GM23338 (cell line): Measurements from ENCODE around the gene FOXA2. TPM values are rescaled to one million over a fixed set of nuclear protein-coding genes. Genes with fewer than 3 reads are reported as not detected.

Experiments
- ATAC-seq: fragments of 200-7000 bp; cut with Tn5 transposase; 3 replicates; pipeline ENCODE4 v1.9.1; 2020
- DNase-seq: peaks from one replicate; pipeline ENCODE4 v3.0.0-alpha.2; 2015; ENCODE audit warnings: low spot score
- H2AFZ ChIP-seq: fragments of 200-600 bp; sonication (generic); 2 replicates; pipeline ENCODE4 v1.8.0; 2016; ENCODE audit warnings: antibody characterized with exemption, mild to moderate bottlenecking, moderate library complexity
- H3F3A ChIP-seq: fragments of 200-600 bp; sonication (generic); replicated peaks from 2 replicates; pipeline ENCODE4 v1.8.0; 2017; ENCODE audit warnings: antibody characterized with exemption, mixed run types, low read depth
- H3K27ac ChIP-seq: fragments of 200-600 bp; sonication (generic); 2 replicates; pipeline ENCODE4 v1.6.1; 2016; ENCODE audit warnings: low read depth
- H3K27me3 ChIP-seq: fragments of 200-600 bp; sonication (generic); 2 replicates; pipeline ENCODE4 v1.8.0; 2016; ENCODE audit warnings: mild to moderate bottlenecking, mixed run types, moderate library complexity; ENCODE audit not compliant: insufficient read depth
- H3K36me3 ChIP-seq: fragments of 200-600 bp; sonication (generic); 2 replicates; pipeline ENCODE4 v1.8.0; 2016; ENCODE audit warnings: mild to moderate bottlenecking; ENCODE audit not compliant: insufficient read depth
- H3K4me1 ChIP-seq: fragments of 200-600 bp; sonication (generic); 2 replicates; pipeline ENCODE4 v1.8.0; 2016; ENCODE audit warnings: mild to moderate bottlenecking, moderate library complexity; ENCODE audit not compliant: insufficient read depth
- H3K4me2 ChIP-seq: fragments of 200-600 bp; sonication (generic); 2 replicates; pipeline ENCODE4 v1.7.1; 2017; ENCODE audit warnings: mixed run types
- H3K4me3 ChIP-seq: fragments of 200-600 bp; sonication (generic); 2 replicates; pipeline ENCODE4 v1.6.1; 2016; ENCODE audit warnings: mixed run types
- H3K79me2 ChIP-seq: fragments of 200-600 bp; sonication (generic); replicated peaks from 2 replicates; pipeline ENCODE4 v1.8.0; 2017; ENCODE audit warnings: mild to moderate bottlenecking; ENCODE audit not compliant: insufficient read depth
- H3K9me2 ChIP-seq: fragments of 200-600 bp; sonication (generic); 2 replicates; pipeline ENCODE4 v1.8.0; 2017; ENCODE audit not compliant: insufficient read depth
- H4K20me1 ChIP-seq: fragments of 200-600 bp; sonication (generic); replicated peaks from 2 replicates; pipeline ENCODE4 v1.8.0; 2017; ENCODE audit warnings: mild to moderate bottlenecking; ENCODE audit not compliant: insufficient read depth
- H3K27ac Mint-ChIP-seq: 2 replicates; pipeline ENCODE4 v1.8.0; 2020; ENCODE audit warnings: inconsistent platforms, mild to moderate bottlenecking, moderate library complexity, mixed read lengths
- H3K27me3 Mint-ChIP-seq: 3 replicates; pipeline ENCODE4 v1.8.0; 2022; ENCODE audit warnings: low read depth, mild to moderate bottlenecking, moderate library complexity, mixed read lengths, inconsistent platforms; ENCODE audit not compliant: insufficient read depth, poor library complexity
- H3K36me3 Mint-ChIP-seq: 3 replicates; pipeline ENCODE4 v1.8.0; 2021; ENCODE audit warnings: low read depth, mild to moderate bottlenecking, inconsistent platforms, moderate library complexity, mixed read lengths
- H3K4me1 Mint-ChIP-seq: 3 replicates; pipeline ENCODE4 v1.8.0; 2020; ENCODE audit warnings: mild to moderate bottlenecking, inconsistent platforms, mixed read lengths
- H3K4me3 Mint-ChIP-seq: 3 replicates; pipeline ENCODE4 v1.8.0; 2021; ENCODE audit warnings: moderate library complexity, mild to moderate bottlenecking, inconsistent platforms, mixed read lengths
- H3K9me3 Mint-ChIP-seq: 3 replicates; pipeline ENCODE4 v1.8.0; 2020; ENCODE audit warnings: moderate library complexity, mild to moderate bottlenecking, inconsistent platforms, mixed read lengths
- CREB1 ChIP-seq: fragments of 250-450 bp; sonication (Bioruptor Pico); IDR thresholded peaks from 2 replicates; pipeline ENCODE4 v1.5.0; 2020; ENCODE audit warnings: low read depth, mild to moderate bottlenecking, moderate library complexity
- EZH2 ChIP-seq: fragments of 200-600 bp; sonication (generic); IDR thresholded peaks from one replicate; pipeline ENCODE4 v1.8.0; 2017; ENCODE audit warnings: antibody characterized with exemption, mild to moderate bottlenecking, low read depth; ENCODE audit not compliant: unreplicated experiment
- EZH2phosphoT487 ChIP-seq: fragments of 200-600 bp; sonication (generic); IDR thresholded peaks from one replicate; pipeline ENCODE4 v1.8.1; 2018; ENCODE audit warnings: antibody characterized with exemption; ENCODE audit not compliant: unreplicated experiment
- JUNB ChIP-seq: IDR thresholded peaks from one replicate; pipeline ENCODE4 v1.6.1; 2016; ENCODE audit warnings: antibody characterized with exemption; ENCODE audit not compliant: unreplicated experiment
- ZNF114 ChIP-seq: fragments of 250-450 bp; sonication (Bioruptor Pico); IDR thresholded peaks from 2 replicates; pipeline ENCODE4 v1.5.0; 2020; ENCODE audit warnings: mild to moderate bottlenecking, moderate library complexity
- polyA plus RNA-seq: library from polyadenylated mRNA; unstranded; fragments of >200 nt; fragmentation: Nextera tagmentation; extraction: Ambion mirVana; gene quantifications from 2 replicates; pipeline ENCODE4 v1.2.1, GENCODE V29; 2016
- total RNA-seq: library from RNA; depleted of rRNA; stranded (reverse); fragments of >200 nt; shearing (Covaris generic); gene quantifications from 2 replicates; pipeline ENCODE4 v1.2.3, GENCODE V29; 2014
- TF ChIP-seq, protein P1 (sequence below): IDR thresholded peaks from one replicate; pipeline ENCODE4 v1.6.1; 2018; ENCODE audit warnings: antibody characterized with exemption; ENCODE audit not compliant: unreplicated experiment
- TF ChIP-seq, protein P2 (sequence below), 2 experiments: fragments of 200-600 bp in 1 of 2; sonication (generic) in 1 of 2; conservative IDR thresholded peaks; 2 replicates each; pipeline versions ENCODE4 v1.5.1 to v1.6.1; 2016 to 2017; ENCODE audit warnings: antibody characterized with exemption in 2 of 2, low read depth in 2 of 2, mild to moderate bottlenecking in 2 of 2, moderate library complexity in 1 of 2
- TF ChIP-seq, protein P3 (sequence below): IDR thresholded peaks from 2 replicates; pipeline ENCODE4 v1.6.1; 2016; ENCODE audit warnings: antibody characterized with exemption

FOXA2 gene
- total and polyA plus RNA-seq, 2 experiments from 2014 or later: not detected

DNA sequence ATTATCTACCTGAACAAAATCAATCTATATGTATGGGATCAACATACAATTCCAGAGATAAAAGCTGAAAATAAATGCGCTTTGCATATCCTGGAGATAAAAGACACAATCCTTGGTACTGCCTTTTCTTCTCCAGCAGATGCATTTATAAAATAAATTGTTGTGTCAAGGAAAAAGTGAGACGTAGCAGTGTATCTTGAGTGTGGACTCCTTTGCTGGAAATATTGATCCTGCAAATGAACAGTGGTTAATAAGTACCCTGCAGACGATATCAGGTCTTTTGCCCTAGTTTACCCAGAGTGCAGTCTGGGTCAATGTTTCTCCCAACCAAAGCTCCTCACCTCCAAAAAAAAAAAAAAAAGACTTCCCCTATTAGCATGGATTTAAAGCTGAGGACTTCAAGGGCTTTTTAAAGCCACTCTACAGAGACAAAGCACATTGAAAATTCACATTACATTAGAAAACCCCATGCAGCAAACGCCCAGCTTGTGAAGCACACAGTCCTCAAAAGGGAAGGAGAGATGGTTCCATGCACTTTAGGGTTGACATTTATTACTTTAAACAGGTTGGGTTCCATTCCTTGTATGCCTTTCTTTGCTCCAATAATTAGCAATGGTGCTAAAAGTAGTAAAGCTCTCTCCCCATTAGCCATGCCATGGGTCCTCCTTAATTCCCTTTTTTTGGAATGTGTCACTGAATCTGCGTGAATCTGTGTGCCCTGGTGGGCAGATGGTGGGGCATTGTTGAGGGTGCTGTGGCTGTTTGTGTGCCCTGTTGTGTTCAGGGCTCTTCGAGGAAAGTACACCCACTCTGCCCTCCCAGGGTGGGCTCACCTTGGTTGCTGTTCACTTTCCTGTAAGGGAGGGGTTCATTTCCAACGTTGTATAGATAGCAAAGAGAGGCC, 21.1 kb downstream of the FOXA2 start:
- no peak overlapping the region for H3K27ac Mint-ChIP-seq
- H3K27me3 Mint-ChIP-seq: peaks cover 100% of the 10 kb centered on the region
- H3K9me2 ChIP-seq: no peaks in the 10 kb centered on the region
- DNase-seq (no peak), ATAC-seq (peak; percentile 9; the same call in 1 of the 3 replicates)
- H3K4me1 Mint-ChIP-seq: peaks cover 76% of the 10 kb centered on the region
- H3K9me3 Mint-ChIP-seq: no peaks in the 10 kb centered on the region
- TF ChIP-seq ZNF114 (CRISPR knock-in tag): no peak
- peak; percentile 47 for TF ChIP-seq EZH2
- H3F3A ChIP-seq: peaks cover 24% of the 10 kb centered on the region; the same call in 1 of the 2 replicates
- H3K27me3 ChIP-seq: peaks cover 100% of the 10 kb centered on the region
- H3K27ac ChIP-seq: no peak overlapping the region
- no peaks in the 10 kb centered on the region for H3K36me3 ChIP-seq
- H3K4me3 ChIP-seq: no peak overlapping the region
- no peaks in the 10 kb centered on the region for H3K36me3 Mint-ChIP-seq
- no peaks in the 10 kb centered on the region for H3K79me2 ChIP-seq
- H3K4me3 Mint-ChIP-seq: no peak overlapping the region
- H3K4me2 ChIP-seq: peak overlapping the region; percentile 52
- H4K20me1 ChIP-seq: peaks cover 40% of the 10 kb centered on the region
- H2AFZ ChIP-seq: no peak overlapping the region
- H3K4me1 ChIP-seq: peaks cover 99% of the 10 kb centered on the region

DNA sequence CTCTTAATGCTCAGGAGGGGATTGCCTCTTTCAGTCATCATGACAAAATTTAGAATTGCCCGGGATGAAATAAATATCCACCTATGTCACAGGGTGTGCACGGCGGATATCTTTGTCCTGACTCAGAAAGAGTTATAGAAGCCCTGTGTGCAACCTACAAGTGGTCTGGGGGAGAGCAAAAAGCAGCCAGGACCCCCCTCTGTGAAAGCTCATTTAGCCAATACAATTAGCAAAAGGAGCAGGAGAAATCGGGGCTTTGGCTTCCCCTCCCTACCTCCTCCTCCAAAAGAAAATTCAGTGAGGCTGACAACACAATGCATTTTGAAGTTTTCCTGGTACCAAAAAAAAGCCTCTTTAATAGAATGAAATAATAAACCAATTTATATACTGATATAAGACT, 21.8 kb downstream of the FOXA2 start:
- no peak for DNase-seq
- Mint-ChIP-seq H3K9me3 (no peaks in the 10 kb centered on the region), H3K27me3 (peaks cover 100% of the 10 kb centered on the region), H3K36me3 (no peaks in the 10 kb centered on the region), H3K4me1 (peaks cover 78% of the 10 kb centered on the region), H3K27ac (no peak overlapping the region), H3K4me3 (no peak overlapping the region)
- no peaks in the 10 kb centered on the region for H3K36me3 ChIP-seq
- H3F3A ChIP-seq: peaks cover 20% of the 10 kb centered on the region; the same call in 1 of the 2 replicates
- H2AFZ ChIP-seq: no peak overlapping the region
- peaks cover 44% of the 10 kb centered on the region for H4K20me1 ChIP-seq
- H3K9me2 ChIP-seq: no peaks in the 10 kb centered on the region
- peaks cover 100% of the 10 kb centered on the region for H3K27me3 ChIP-seq
- no peak overlapping the region for H3K4me3 ChIP-seq
- 0 out of 3 replicates have a peak, but pooled peaks have one; percentile 7 for ATAC-seq
- TF ChIP-seq, protein P1, sequence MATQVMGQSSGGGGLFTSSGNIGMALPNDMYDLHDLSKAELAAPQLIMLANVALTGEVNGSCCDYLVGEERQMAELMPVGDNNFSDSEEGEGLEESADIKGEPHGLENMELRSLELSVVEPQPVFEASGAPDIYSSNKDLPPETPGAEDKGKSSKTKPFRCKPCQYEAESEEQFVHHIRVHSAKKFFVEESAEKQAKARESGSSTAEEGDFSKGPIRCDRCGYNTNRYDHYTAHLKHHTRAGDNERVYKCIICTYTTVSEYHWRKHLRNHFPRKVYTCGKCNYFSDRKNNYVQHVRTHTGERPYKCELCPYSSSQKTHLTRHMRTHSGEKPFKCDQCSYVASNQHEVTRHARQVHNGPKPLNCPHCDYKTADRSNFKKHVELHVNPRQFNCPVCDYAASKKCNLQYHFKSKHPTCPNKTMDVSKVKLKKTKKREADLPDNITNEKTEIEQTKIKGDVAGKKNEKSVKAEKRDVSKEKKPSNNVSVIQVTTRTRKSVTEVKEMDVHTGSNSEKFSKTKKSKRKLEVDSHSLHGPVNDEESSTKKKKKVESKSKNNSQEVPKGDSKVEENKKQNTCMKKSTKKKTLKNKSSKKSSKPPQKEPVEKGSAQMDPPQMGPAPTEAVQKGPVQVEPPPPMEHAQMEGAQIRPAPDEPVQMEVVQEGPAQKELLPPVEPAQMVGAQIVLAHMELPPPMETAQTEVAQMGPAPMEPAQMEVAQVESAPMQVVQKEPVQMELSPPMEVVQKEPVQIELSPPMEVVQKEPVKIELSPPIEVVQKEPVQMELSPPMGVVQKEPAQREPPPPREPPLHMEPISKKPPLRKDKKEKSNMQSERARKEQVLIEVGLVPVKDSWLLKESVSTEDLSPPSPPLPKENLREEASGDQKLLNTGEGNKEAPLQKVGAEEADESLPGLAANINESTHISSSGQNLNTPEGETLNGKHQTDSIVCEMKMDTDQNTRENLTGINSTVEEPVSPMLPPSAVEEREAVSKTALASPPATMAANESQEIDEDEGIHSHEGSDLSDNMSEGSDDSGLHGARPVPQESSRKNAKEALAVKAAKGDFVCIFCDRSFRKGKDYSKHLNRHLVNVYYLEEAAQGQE: no peak
- TF ChIP-seq ZNF114 (CRISPR knock-in tag) (no peak), EZH2phosphoT487 (no peak), CREB1 (CRISPR knock-in tag) (no peak), JUNB (no peak)
- TF ChIP-seq, protein P2, sequence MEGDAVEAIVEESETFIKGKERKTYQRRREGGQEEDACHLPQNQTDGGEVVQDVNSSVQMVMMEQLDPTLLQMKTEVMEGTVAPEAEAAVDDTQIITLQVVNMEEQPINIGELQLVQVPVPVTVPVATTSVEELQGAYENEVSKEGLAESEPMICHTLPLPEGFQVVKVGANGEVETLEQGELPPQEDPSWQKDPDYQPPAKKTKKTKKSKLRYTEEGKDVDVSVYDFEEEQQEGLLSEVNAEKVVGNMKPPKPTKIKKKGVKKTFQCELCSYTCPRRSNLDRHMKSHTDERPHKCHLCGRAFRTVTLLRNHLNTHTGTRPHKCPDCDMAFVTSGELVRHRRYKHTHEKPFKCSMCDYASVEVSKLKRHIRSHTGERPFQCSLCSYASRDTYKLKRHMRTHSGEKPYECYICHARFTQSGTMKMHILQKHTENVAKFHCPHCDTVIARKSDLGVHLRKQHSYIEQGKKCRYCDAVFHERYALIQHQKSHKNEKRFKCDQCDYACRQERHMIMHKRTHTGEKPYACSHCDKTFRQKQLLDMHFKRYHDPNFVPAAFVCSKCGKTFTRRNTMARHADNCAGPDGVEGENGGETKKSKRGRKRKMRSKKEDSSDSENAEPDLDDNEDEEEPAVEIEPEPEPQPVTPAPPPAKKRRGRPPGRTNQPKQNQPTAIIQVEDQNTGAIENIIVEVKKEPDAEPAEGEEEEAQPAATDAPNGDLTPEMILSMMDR (conservative IDR thresholded peaks at IDR 0.05; ENCODE audit: low read depth in 2 of 2): no peak
- TF ChIP-seq, protein P3, sequence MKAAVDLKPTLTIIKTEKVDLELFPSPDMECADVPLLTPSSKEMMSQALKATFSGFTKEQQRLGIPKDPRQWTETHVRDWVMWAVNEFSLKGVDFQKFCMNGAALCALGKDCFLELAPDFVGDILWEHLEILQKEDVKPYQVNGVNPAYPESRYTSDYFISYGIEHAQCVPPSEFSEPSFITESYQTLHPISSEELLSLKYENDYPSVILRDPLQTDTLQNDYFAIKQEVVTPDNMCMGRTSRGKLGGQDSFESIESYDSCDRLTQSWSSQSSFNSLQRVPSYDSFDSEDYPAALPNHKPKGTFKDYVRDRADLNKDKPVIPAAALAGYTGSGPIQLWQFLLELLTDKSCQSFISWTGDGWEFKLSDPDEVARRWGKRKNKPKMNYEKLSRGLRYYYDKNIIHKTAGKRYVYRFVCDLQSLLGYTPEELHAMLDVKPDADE: no peak
- no peak overlapping the region for H3K27ac ChIP-seq
- peak overlapping the region; percentile 52 for H3K4me2 ChIP-seq
- peaks cover 97% of the 10 kb centered on the region for H3K4me1 ChIP-seq
- no peaks in the 10 kb centered on the region for H3K79me2 ChIP-seq
